CD4-positive, alpha-beta T cell treated with Interleukin-4 for 1 hour (primary cell): Measurements from ENCODE around the gene KDELR3.

ENCODE experiments used
- DNase-seq, 2 donors: peaks; one replicate each; pipeline ENCODE4 v3.0.0-alpha.2; 2020 to 2022

The KDELR3 gene

GRCh38 chr22:38467904-38468442, at the start of gene KDELR3:
KDELR3 (plus strand) TSS chr22:38468096; CDS start chr22:38468234, 138 bp downstream.
- DNase-seq = peak in 1 of 2 donors; percentile 27

DNA sequence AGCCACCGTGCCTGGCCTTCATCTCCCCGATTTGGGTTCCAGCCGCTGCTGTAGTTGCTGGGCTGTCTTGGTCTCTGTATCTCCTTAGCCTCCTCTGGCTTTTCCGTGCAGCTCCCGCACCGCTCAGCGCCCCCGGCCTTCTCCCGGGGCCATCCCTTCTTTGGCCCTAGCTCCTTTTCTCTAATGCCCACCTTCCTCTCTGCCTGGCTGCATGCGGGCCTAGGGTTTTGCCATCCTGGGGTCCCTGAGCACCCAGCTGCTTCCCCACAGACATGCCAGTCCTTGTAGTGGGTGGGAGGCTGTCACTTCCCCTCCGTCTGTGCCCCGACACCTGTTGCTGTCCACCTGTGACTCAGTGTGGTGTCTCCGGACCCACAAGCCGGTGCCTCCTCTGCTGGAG, 49.3 kb upstream of the KDELR3 start:
- DNase-seq = no peak

GRCh38 chr22:38419121-38419857, 48.6 kb upstream of the KDELR3 start:
- no peak for DNase-seq

- no peak for DNase-seq
Observed at GRCh38 chr22:38419858-38420160, 48.1 kb upstream of the KDELR3 start.

DNA sequence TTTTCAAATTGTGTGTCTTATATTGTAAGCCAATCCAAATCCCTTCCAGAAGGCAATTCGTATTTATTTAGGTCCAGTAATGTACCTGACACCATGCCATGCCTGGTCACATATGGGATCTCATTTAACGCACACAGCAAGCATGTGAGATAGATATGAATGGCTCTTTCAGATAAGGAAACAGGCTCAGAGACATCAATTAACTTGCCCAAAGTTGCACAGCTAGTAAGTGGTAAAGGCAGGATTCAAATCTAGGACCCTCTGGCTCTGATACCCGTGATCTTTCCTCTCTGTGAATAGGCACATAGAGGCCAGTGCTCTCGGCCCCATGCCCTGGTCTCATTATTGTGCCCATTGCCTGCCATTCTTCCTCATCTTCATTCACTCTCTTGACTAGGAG, 47.2 kb upstream of the KDELR3 start:
- DNase-seq = no peak

DNA sequence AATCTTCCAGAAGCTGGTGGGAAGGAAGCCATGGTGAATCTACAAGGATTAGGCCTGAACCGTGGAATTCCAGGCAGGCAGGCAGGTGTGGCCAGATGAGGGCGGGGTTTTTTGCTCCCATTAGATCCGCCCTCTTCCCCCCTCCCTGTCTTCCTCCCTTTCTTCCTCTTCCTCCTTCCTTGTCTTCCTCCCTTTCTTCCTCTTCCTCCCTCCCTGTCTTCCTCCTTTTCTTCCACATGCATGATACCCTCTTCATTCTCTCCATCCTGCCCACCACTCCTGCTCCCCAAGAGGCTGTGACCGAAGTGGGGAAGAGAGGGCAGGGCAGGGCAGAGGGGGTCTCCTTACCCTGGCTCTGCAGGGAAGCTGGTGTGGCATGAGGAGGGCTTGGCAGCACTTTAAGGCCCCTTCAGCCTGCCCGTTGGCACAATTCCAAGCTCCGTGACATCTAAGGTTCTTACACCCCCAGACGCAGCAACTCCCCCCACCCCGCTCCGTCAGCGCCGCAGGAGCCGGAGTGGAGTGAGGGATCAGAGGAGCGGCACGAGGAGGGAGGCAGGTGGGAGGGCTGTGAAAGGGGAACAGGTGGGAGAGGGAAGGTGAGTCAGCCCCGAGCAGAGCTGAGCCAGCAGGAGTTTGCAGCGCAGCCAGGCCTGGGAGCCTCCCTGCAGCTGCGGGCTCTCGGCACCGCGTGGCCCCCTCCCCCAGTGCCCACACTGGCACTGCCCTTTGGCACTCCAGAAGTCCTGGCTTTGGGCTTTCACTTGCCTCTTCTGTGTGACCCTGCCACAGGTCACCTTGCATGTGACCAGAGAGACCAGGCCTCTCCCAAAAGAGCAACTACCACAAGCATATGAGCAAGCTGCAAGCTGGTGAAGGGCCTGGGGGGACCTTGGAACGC, 45.0 kb upstream of the KDELR3 start:
- no peak for DNase-seq

- no peak for DNase-seq
Observed at GRCh38 chr22:38423512-38424503, 44.1 kb upstream of the KDELR3 start.

GRCh38 chr22:38424525-38425080, 43.3 kb upstream of the KDELR3 start:
- DNase-seq = no peak

DNA sequence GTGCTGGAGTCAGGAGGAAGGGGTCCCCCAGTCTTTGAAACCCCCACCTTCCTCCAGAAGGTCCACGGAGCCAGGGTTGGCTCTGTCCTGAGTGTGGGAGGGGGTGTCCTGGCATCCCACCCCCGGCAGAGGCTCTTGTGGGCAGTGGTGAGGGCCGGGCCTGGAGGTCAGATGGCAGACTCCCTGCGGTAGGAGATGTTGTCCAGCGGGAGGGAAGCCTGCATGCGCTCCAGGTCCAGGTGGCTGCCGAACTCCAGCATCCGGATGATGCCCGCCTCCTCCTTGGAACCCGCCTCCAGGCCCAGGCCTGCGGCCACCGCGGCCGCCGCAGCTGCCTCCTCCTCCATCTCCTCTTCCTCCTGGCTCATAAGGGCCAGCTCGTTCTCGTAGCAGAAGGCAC, 41.3 kb upstream of the KDELR3 start:
- DNase-seq = no peak

DNA sequence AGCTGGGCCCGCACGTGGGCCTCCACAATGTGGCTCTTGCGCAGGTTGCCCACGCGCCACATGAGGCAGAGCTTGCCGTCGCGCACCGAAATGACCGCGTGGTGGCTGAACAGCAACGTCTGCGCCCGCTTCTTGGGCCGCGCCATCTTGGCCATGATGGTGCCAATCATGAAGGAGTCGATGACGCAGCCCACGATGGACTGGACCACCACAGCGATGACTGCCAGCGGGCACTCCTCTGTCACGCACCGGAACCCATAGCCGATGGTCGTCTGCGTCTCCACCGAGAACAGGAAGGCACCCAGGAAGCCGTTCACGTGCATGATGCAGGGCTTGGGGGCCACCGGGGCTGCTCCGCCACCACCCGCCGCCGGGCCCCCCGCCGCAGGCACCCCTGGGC, 40.4 kb upstream of the KDELR3 start:
- DNase-seq = no peak

GRCh38 chr22:38427940-38428339, 40.0 kb upstream of the KDELR3 start:
- DNase-seq = no peak

- no peak for DNase-seq
Observed at GRCh38 chr22:38428714-38429113, 39.2 kb upstream of the KDELR3 start.

DNA sequence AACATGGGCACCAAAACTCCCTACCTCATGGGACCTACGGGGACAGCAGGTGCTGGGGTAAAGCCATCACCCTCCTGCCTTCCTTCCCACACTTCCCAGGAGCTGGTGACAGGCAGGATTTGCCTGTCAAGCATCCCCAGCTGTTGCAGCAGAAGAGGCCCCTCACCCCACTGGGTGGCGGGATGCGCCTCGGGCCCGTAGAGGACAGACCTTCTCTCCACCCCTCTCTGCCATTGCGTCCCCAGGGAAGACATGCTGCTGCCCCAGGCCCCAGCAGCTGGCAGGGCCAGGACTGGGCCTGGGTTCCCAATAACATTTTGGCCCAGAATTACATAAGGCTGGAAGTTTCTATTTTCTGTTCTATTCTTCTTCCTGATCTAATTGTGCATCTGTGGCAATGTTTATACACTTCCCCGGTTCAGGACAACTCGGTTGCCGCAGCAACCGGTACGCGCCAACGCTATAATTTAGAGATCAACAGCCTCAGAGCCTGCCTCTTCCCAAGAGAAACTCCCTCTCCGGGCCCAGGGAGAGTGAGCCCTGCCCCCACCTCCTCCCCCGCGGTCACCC, 38.3 kb upstream of the KDELR3 start:
- DNase-seq = no peak

DNA sequence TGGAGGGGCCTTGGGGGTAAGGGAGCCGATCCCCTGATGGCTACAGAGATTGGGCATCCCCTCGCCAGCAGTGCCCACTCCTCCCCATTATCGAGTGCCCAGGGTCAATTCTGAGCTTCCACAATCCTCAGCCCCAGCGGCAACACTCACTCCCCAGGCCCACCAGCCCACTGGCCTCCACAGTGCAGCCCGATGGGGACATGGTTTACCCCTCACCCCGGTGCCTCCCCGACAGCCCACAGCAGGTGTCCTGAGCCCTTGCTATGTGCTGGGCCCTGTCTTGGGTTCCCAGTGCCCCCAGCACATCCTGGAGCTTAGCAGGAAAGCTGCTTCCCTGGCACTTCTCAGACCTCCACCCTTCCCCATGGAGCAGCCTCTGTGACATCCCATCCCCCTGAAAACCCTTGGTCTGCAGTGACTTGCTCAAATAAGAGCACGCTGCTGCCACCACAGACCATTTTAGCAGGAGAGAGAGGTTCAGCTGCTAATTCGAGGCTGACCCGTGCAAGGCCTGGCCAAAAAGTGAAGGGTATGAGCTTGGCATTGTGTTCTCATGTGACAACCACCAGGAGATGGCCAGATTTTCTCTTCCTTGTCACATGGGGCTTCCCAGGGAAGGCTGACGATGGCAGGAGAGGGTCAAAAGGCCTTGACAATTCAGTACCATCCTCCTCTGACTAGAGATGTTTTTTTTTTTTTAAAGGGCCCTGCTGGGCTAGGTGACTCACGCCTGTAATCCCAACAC, 36.5 kb upstream of the KDELR3 start:
- DNase-seq = no peak

DNA sequence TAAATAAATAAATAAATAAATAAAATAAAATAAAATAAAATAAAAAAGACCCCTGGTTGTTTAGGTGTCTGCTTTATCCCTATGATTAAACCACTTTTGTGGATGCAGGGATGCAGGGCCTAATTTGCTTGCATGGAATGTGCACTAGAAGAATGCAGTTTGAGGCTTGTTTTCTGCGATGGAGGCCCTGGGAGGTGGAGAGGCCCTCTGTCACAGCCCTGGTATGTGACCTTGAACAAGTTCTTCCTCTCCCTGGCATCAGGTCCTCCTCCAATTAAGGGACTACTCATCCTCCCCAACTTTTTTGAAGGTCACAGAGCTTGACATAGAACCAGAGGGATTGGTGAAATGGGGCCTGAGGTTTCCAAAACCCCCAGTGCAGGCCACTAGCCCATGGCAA, 35.6 kb upstream of the KDELR3 start:
- no peak for DNase-seq

DNA sequence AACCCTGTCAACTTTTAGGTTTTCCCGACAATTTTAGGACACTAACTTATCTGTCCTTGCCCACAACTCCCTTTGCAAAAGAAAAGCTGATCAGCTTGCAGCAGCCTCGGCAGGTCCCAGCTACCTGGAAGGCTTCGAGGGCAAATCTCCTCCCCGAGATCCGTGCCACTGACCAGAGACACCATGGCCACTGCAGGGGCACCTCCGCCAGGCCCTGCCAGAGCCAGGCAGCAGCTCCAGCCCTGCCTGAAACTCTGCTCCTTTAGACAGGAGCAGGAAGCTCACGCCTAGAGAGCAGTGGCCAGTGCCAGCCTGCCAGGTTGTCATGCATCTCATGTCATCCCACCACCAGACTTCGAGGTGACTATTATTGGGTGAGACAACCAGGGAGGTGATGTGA, 34.0 kb upstream of the KDELR3 start:
- DNase-seq = no peak

DNA sequence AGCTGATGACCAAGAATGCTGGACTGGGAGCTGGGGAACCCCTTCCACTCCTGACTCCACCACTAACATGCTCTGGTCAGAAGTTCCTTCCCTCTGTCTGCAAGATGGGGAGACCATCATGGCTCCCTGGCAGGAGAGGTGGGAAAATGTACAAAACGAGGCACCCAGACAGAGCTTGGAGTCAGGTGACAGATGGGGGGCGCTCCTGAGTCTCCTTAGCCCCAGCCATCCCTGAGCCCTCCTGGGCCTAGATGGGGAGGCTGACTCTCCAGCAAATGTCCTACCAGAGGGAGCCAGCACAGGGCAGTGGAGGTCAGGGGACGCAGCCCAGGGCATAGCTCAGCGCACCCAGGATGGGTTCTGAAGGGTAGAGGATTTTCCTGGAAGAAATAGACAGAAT, 32.9 kb upstream of the KDELR3 start:
- DNase-seq = no peak

DNA sequence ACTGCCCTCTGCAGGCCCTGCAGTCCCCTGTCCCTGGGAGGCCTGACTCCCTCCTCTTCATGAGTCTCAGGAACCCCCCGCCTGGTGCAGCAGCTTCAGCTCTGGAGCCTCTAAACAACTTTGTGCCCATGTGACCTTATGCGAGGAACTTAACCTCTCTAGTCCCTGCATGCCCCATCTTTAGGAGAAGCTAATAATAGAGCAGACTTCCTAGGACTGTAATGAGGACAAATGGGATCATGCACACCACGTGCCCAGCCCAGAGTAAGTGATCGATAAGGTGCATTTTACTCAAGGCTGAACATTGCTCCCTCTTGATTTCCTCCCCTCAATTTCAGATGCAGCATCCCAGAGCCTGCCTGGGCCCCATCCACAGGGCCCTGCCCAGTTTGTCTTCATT, 31.9 kb upstream of the KDELR3 start:
- DNase-seq = no peak

DNA sequence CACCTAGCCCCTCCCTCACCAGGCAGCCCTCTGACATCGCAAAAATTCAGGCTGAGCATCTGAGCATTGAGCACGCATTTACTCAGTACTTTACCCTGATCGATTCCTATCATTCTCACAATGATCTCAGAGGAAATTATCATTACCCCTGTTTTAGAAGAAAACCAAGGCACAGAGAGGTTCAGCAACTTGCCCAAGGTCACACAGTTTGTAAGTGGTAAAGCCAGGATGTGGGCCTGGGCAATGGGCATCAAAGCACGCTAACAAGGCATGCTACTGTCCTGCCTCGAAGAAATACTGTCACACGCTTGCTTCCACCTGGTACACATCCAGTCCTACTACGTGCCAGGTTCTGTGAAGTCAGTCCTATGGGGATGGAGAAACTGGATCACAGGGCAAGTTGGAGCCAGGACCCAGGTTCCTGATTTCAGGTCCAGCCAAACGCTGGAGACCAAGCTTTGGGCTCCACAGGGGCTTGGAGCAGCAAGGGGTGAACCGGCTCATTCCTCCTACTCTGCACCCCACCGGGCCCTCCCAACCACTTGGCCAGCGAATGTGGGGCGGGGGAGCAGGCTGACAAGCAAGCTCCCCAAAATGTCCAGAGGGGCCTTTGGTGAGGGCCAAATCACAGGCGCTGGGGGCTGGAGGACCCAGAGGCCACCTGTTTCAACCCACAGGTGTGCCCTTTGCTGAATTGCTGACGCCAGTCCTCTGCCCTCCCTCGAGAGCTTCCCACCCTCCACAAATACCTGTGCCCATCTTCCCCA, 31.1 kb upstream of the KDELR3 start:
- DNase-seq = no peak

- no peak for DNase-seq
Observed at GRCh38 chr22:38437416-38437815, 30.5 kb upstream of the KDELR3 start.
